K562 (cell line): Measurements from ENCODE around the gene ATG13. TPM values are rescaled to one million over a fixed set of nuclear protein-coding genes. Genes with fewer than 3 reads are reported as not detected.
A peak's percentile ranks its signal among the peaks of the same experiment; 100 is the strongest.

Experiments
- ATAC-seq: fragments of 200-7000 bp; cut with Tn5 transposase; 3 replicates; pipeline ENCODE4 v1.9.1; 2020; ENCODE audit warnings: moderate library complexity
- BruUV-seq: library from RNA; stranded (reverse); fragments of 400-500 nt; replicated peaks from 2 replicates; lab custom pipeline; 2021; lab: Mats Ljungman, UMichigan
- CTCF ChIA-PET: fragments of 300-600 bp; formaldehyde crosslinking; extraction: SDS; loops from one replicate; lab custom pipeline; 2021; ENCODE audit warnings: low intra/inter-chr PET ratio; lab: Yijun Ruan, JAX
- POLR2A ChIA-PET: fragments of 300-600, 350-650 bp; sonication (Branson Sonifier 250); formaldehyde crosslinking; extraction: SDS; loops from one replicate; lab custom pipeline; 2021; ENCODE audit warnings: antibody characterized with exemption, inconsistent platforms; lab: Yijun Ruan, JAX
- DNase-seq, 4 experiments: peaks; one replicate each; pipeline versions ENCODE4 v3.0.0 to v3.0.0-alpha.2; 2011 to 2018; ENCODE audit warnings: low spot score in 3 of 4, mixed read lengths in 3 of 4; ENCODE audit errors: extremely low read depth in 1 of 4
- FAIRE-seq: peaks from 2 replicates; lab custom pipeline; 2011; peaks lifted over from hg19 to GRCh38; lab: Jason Lieb, UNC
- H2AFZ ChIP-seq: 2 replicates; pipeline ENCODE4 v1.6.0; 2011; ENCODE audit warnings: low read depth, low read length, control low read depth, inconsistent platforms
- H3K27ac ChIP-seq: fragments of 200-600 bp; 3 replicates; pipeline ENCODE4 v1.8.0; 2011; ENCODE audit warnings: low read depth, mild to moderate bottlenecking, control low read depth, inconsistent platforms, low read length, moderate library complexity, mixed read lengths; ENCODE audit errors: extremely low read depth
- H3K27me3 ChIP-seq, 2 experiments: fragments of 300-600 bp in 1 of 2; 2 replicates in 1 of 2; 3 replicates in 1 of 2; pipeline versions ENCODE4 v1.6.0 to v1.8.0; 2011; ENCODE audit warnings: inconsistent platforms in 2 of 2, low read length in 2 of 2, mild to moderate bottlenecking in 1 of 2, mixed read lengths in 1 of 2, moderate library complexity in 1 of 2; ENCODE audit not compliant: control insufficient read depth in 2 of 2, insufficient read depth in 2 of 2
- H3K36me3 ChIP-seq: fragments of 300-600 bp; 3 replicates; pipeline ENCODE4 v1.8.0; 2011; ENCODE audit warnings: mild to moderate bottlenecking, low read length, inconsistent platforms; ENCODE audit not compliant: control insufficient read depth, insufficient read depth
- H3K4me1 ChIP-seq, 2 experiments: fragments of 200-600 bp in 1 of 2; replicated peaks in 1 of 2; 2 replicates in 1 of 2; 3 replicates in 1 of 2; pipeline versions ENCODE4 v1.5.1 to v1.8.0; 2011; ENCODE audit warnings: inconsistent platforms in 2 of 2, low read length in 2 of 2, mild to moderate bottlenecking in 1 of 2, mixed read lengths in 1 of 2, moderate library complexity in 1 of 2; ENCODE audit not compliant: control insufficient read depth in 2 of 2, insufficient read depth in 2 of 2
- H3K4me2 ChIP-seq: 2 replicates; pipeline ENCODE4 v1.6.1; 2011; ENCODE audit warnings: low read length, control low read depth, inconsistent platforms, mixed read lengths; ENCODE audit not compliant: insufficient read depth
- H3K4me3 ChIP-seq: fragments of 200-600 bp; sonication (generic), shearing (Covaris generic); 2 replicates; pipeline ENCODE4 v1.5.1; 2016; ENCODE audit warnings: control low read depth, inconsistent platforms
- H3K79me2 ChIP-seq: fragments of 200-600 bp; 3 replicates; pipeline ENCODE4 v1.8.0; 2011; ENCODE audit warnings: low read length, inconsistent platforms; ENCODE audit not compliant: control insufficient read depth, insufficient read depth
- H3K9ac ChIP-seq, 2 experiments: 2 replicates each; pipeline versions ENCODE4 v1.6.0 to v1.6.1; 2011; ENCODE audit warnings: low read depth in 2 of 2, low read length in 2 of 2, control low read depth in 1 of 2, inconsistent platforms in 1 of 2, mild to moderate bottlenecking in 1 of 2, mixed read lengths in 1 of 2; ENCODE audit not compliant: insufficient read depth in 1 of 2
- H3K9me1 ChIP-seq: one replicate; pipeline ENCODE4 v1.6.0; 2011; ENCODE audit warnings: inconsistent platforms, mild to moderate bottlenecking, low read length, moderate library complexity; ENCODE audit not compliant: control insufficient read depth, insufficient read depth
- H3K9me3 ChIP-seq: replicated peaks from 2 replicates; pipeline ENCODE4 v1.5.1; 2011; ENCODE audit warnings: low read depth, low read length, inconsistent platforms; ENCODE audit not compliant: control insufficient read depth, insufficient read depth
- H4K20me1 ChIP-seq: replicated peaks from 2 replicates; pipeline ENCODE4 v1.6.1; 2011; ENCODE audit warnings: low read length, inconsistent platforms, mixed read lengths; ENCODE audit not compliant: control insufficient read depth, insufficient read depth
- CEBPB ChIP-seq: fragments of 450-650 bp; IDR thresholded peaks from 2 replicates; pipeline ENCODE4 v1.6.1; 2016; ENCODE audit warnings: missing genetic modification characterization, missing compliant biosample characterization
- CEBPG ChIP-seq, 3 experiments: fragments of 200-800 bp in 1 of 3; sonication (Bioruptor generic) in 1 of 3; sonication (generic) in 1 of 3; formaldehyde crosslinking in 1 of 3; IDR thresholded peaks in 2 of 3; conservative IDR thresholded peaks in 1 of 3; 2 replicates each; pipeline versions ENCODE4 v1.6.1 to v1.8.0; 2016 to 2022; ENCODE audit warnings: missing compliant biosample characterization in 2 of 3, missing genetic modification characterization in 2 of 3, mild to moderate bottlenecking in 1 of 3, missing genetic modification reagents in 1 of 3
- POLR2B ChIP-seq: fragments of 450-650 bp; IDR thresholded peaks from 2 replicates; pipeline ENCODE4 v1.6.1; 2018; ENCODE audit warnings: low read depth; ENCODE audit not compliant: partially characterized antibody
- SNRNP70 ChIP-seq: fragments of 200-400 bp; formaldehyde crosslinking; optimal IDR thresholded peaks from 2 replicates; pipeline ENCODE3; 2017; ENCODE audit warnings: low read depth, low read length
- ZBTB8A ChIP-seq: fragments of 450-650 bp; IDR thresholded peaks from 2 replicates; pipeline ENCODE4 v1.6.1; 2018; ENCODE audit warnings: mild to moderate bottlenecking, moderate library complexity; ENCODE audit not compliant: partially characterized antibody
- ZNF717 ChIP-seq: fragments of 250-450 bp; sonication (Bioruptor Pico); IDR thresholded peaks from 2 replicates; pipeline ENCODE4 v1.5.0; 2021
- WGBS: fragments of 100-300 bp; shearing (Covaris generic); methylation state at CpG from one replicate; pipeline ENCODE4 v1.1.6; 2016; ENCODE audit warnings: low coverage, mixed read lengths; ENCODE audit not compliant: insufficient coverage; ENCODE audit errors: missing lambda C conversion rate; 5-methylcytosine and 5-hydroxymethylcytosine counted together
- in situ Hi-C: fragments of 300-500 bp; cut with MboI; formaldehyde crosslinking; loops from 4 replicates; pipeline ENCODE4 v1.15.0; 2018; ENCODE audit warnings: inconsistent platforms, mixed read lengths
- intact Hi-C: fragments of 100-400 bp; cut with micrococcal nuclease; formaldehyde crosslinking; loops from 2 replicates; pipeline ENCODE4 v1.14.2; 2022
- polyA plus RNA-seq, 8 experiments: library from polyadenylated mRNA; depleted of rRNA in 4 of 8; stranded (reverse) in 5 of 8; unstranded in 3 of 8; fragments of >200 nt; fragmentation: Nextera tagmentation in 2 of 8; fragmentation: Illumina TruSeq in 1 of 8; extraction: Ambion mirVana in 2 of 8; extraction: Trizol in 1 of 8; gene quantifications; 2 replicates each; pipeline versions ENCODE4 v1.2.1 to v1.2.3, GENCODE V29; 2011 to 2014; ENCODE audit warnings: inconsistent platforms in 1 of 8, missing spikeins in 1 of 8
- total RNA-seq, 7 experiments: library from RNA; depleted of rRNA in 6 of 7; stranded (reverse); fragments of >200 nt in 6 of 7; fragmentation: Illumina TruSeq in 2 of 7; extraction: Trizol in 2 of 7; gene quantifications; 2 replicates each; pipeline versions ENCODE4 v1.2.1 to v1.2.3, GENCODE V29; 2011 to 2021; ENCODE audit warnings: low replicate concordance in 1 of 7

ATG13 gene
- total and polyA plus RNA-seq, 9 of the 15 experiments (the other 6 are each of a cell fraction or from before 2014, with no cell fraction given), result 13.1 to 61.5 (median 36.5) TPM

DNA sequence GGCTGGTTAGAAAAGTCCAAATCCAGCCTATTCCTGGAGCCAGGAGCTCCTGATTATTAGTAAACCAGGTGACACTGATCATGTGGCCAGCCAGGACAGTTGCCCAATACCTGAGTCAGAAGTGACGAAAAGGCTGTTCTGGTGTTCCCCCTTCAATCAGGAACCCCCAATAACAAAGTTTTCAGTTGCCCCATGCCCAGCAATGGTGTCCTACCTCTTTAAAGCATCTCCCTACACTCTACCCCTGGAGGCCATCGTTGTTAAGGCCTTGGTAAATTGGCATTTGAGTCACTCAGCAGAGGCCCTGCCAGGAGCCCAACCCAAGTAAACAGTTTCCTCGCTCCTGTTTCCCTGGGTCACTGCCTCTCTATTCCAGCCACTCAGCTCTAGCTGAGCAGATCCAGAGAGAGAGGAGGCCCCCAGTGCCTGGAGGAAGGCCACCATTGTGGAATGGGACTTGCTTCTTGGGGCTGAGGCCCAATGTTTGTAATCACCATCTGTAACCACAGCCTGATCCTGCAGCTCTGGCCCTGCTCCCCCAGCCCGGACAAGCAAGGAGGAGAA, 58.0 kb downstream of the ATG13 start:
- 67% methylated on average over 3 of the region's 4 CpGs for WGBS
- no peak for DNase-seq
- H3K27me3 ChIP-seq, result no peaks in the 10 kb centered on the region
- no peak for TF ChIP-seq ZNF717 (CRISPR knock-in tag)
- TF ChIP-seq ZBTB8A, result no peak
- peak; percentile 58; the same call in 1 of the 2 replicates for TF ChIP-seq CEBPB (tag)
- TF ChIP-seq CEBPG (CRISPR knock-in tag; IDR thresholded peaks at IDR 0.05), result no peak
- TF ChIP-seq CEBPG (tag; conservative IDR thresholded peaks at IDR 0.05 in 1 of 2, IDR thresholded peaks at IDR 0.05 in 1 of 2), result 0 out of 4 replicates have a peak, but pooled peaks of 1 of the 2 experiments have one; percentile 22
- peak; percentile 2 for TF ChIP-seq POLR2B
- TF ChIP-seq SNRNP70, result no peak
- TF ChIP-seq, all 486 proteins: peak for 3
- Histone ChIP-seq H3K4me2 (no peak overlapping the region), H3K79me2 (no peaks in the 10 kb centered on the region), H3K9ac (peak overlapping the region in 1 of 2 experiments; percentile 43; a peak in 1 of 4 replicates), H3K9me3 (no peaks in the 10 kb centered on the region), H2AFZ (no peak overlapping the region), H4K20me1 (no peaks in the 10 kb centered on the region), H3K4me1 (peaks cover 0 to 4% of the 10 kb centered on the region in 2 experiments; a peak in 1 of 5 replicates), H3K36me3 (peaks cover 52% of the 10 kb centered on the region; the same call in 2 of the 3 replicates), H3K4me3 (no peak overlapping the region), H3K27ac (no peak overlapping the region), H3K9me1 (peaks cover 5% of the 10 kb centered on the region)
- FAIRE-seq (no peak), ATAC-seq (peak; percentile 6; the same call in 2 of the 3 replicates)
- CTCF ChIA-PET, result no interaction called here
- no TSS peak for BruUV-seq
- intact Hi-C loops, result no loop called here
- in situ Hi-C loops, result no loop called here
- POLR2A ChIA-PET, result interaction anchor here (0.7 to 2.1 kb wide), 12 partner anchors 9 to 172 kb away, joined by 3 to 9 read pairs (median 4); partner anchors contain the start of genes ARHGAP1 and ZNF408
